Skin of body (tissue), 2 donors: ENCODE measurements around the gene RABEP1. TPM values are rescaled to one million over a fixed set of nuclear protein-coding genes. Genes with fewer than 3 reads are reported as not detected.
"Not testable (repeated sequence)": the region's sequence is repeated elsewhere in the genome, so short reads cannot be mapped to it uniquely, and the experiment has no call there.

ENCODE experiments used
- DNase-seq: peaks from one replicate; lab custom pipeline; 2025; lab: John Stamatoyannopoulos, UW
- total RNA-seq: library from RNA; depleted of rRNA; stranded (reverse); fragments of >200 nt; gene quantifications from one replicate; pipeline ENCODE4 v1.2.3, GENCODE V29; 2014

RABEP1 gene, protein sequence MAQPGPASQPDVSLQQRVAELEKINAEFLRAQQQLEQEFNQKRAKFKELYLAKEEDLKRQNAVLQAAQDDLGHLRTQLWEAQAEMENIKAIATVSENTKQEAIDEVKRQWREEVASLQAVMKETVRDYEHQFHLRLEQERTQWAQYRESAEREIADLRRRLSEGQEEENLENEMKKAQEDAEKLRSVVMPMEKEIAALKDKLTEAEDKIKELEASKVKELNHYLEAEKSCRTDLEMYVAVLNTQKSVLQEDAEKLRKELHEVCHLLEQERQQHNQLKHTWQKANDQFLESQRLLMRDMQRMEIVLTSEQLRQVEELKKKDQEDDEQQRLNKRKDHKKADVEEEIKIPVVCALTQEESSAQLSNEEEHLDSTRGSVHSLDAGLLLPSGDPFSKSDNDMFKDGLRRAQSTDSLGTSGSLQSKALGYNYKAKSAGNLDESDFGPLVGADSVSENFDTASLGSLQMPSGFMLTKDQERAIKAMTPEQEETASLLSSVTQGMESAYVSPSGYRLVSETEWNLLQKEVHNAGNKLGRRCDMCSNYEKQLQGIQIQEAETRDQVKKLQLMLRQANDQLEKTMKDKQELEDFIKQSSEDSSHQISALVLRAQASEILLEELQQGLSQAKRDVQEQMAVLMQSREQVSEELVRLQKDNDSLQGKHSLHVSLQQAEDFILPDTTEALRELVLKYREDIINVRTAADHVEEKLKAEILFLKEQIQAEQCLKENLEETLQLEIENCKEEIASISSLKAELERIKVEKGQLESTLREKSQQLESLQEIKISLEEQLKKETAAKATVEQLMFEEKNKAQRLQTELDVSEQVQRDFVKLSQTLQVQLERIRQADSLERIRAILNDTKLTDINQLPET
- total RNA-seq, result 29.5 TPM

DNA sequence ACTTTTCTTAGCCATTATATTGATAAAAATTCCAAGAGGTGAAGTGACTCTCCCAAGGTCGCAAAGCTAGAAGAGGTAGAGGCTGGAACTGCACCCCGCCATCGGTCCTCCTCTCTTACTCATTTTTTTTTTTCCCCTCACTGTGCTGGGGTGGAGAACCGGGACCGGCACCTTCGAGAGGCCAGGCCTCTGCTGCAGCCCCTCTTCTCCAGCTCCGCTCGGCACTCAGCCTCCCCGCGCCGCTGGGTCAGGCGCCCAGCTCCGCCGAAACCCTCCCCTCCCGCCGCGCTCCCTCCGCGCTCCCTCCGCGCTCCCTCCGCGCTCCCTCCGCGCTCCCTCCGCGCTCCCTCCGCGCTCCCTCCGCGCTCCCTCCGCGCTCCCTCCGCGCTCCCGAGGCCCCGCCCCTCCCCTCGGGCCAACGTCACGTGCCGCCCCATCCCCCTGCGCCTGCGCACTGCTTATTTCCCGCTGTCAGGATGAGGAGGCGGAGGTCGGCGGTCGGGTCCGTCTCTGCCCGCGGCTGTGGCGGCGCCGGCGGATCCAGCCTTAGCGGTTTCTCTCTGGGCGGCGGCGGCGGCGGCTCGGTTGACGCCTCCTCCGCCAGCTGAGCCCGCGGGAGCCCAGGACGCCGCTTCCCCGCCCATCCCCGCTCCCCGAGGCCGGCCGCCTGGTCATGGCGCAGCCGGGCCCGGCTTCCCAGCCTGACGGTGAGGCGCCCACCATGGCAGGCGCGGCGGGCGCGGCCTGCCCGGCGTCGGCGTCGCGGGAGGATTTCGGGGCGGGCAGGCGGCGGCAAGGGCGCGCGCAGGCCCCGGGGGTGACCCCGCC, at the start of gene RABEP1:
Gene RABEP1, plus strand, starts transcription at position 471 of the 828 bp plus-strand sequence. Its CDS starts 203 bp downstream, at position 674.
- DNase-seq, result peak; percentile 76

- not testable (repeated sequence) for DNase-seq
Measured at GRCh38 chr17:5233492-5233891, 48.6 kb upstream of the RABEP1 start.

GRCh38 chr17:5234645-5235576, 47.2 kb upstream of the RABEP1 start, which contains the start of gene SCIMP:
Gene SCIMP (minus strand): TSS chr17:5234860. CDS start chr17:5234755, 105 bp downstream.
- DNase-seq, result no peak

DNA sequence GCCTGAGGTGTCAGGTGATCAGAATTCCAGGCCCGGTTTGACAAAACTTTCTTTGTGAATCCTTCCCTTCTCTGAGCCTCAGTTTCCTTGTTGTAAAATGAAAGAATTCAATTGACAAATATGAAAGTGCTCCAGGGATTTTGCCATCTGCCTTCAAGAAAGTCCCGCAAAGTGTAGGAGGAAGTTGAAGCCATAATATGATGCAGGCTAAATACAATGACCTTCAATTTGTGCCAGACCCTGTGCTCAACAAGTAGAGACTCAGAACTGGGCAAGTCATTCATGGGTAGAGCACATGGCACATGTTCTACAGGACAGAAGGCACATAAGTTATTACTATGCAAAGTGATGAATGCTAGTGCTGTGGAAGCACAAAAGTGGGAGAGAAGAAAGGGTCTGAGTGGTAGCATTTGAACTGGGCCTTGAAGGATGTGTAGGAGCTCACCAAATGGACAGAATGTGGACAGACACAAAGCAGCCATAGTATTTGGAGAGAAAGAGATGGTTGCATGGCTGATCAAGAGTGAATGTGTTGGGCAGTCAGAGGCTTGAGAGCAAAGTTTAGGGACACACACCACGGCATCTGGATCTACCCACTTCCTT, 45.0 kb upstream of the RABEP1 start:
- no peak for DNase-seq

- no peak for DNase-seq
Measured at GRCh38 chr17:5237541-5238016, 44.5 kb upstream of the RABEP1 start.

- no peak for DNase-seq
Measured at GRCh38 chr17:5238333-5238732, 43.8 kb upstream of the RABEP1 start.

DNA sequence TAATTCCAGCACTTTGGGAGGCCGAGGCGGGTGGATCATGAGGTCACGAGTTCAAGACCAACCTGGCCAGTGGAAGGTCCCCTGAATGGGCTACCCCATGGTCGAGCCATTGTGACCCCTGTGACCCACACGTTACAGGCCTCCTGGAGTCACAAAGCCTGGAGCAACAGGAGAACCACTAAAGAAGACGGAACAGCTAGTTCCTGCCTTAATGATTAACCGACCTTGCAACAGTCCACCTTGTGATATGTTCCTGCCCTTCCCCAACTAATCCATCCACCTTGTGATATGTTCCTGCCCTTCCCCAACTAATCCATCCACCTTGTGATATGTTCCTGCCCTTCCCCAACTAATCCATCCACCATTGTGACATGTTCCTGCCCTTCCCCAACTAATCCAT, 42.3 kb upstream of the RABEP1 start:
- not testable (repeated sequence) for DNase-seq

GRCh38 chr17:5241861-5242671, 40.0 kb upstream of the RABEP1 start:
- DNase-seq, result no peak

GRCh38 chr17:5247621-5248020, 34.5 kb upstream of the RABEP1 start:
- DNase-seq, result no peak

DNA sequence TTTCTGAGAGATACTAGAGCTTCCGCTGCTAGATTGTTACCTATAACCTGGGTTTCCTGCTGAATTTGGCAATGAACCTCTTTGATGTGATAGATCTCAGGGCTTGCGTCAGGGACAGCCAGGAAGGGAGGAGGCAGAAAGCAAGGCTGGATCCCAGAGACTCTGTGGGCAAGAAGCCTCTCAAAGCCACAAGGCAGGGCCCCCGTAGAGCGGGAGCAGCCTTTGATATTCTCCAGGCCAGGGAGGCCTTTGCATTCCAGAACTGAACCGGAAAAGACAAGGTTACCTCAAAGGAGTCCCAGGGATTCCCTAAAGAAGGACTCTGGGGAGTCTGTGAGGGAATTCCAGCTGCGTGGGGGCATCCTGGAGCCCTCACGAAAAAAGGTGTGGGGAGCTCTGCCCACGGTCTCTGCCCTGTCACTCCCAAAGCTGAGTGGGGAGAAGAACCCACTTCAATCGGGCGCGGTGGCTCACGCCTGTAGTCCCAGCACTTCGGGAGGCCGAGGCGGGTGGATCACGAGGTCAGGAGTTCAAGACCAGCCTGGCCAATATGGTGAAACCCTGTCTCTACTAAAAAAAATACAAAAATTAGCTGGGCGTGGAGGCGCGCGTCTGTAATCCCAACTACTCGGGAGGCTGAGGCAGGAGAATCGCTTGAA, 33.1 kb upstream of the RABEP1 start:
- DNase-seq, result no peak

GRCh38 chr17:5249615-5250014, 32.5 kb upstream of the RABEP1 start:
- DNase-seq, result peak; percentile 64

- DNase-seq, result no peak
Measured at GRCh38 chr17:5254414-5254813, 27.7 kb upstream of the RABEP1 start.

DNA sequence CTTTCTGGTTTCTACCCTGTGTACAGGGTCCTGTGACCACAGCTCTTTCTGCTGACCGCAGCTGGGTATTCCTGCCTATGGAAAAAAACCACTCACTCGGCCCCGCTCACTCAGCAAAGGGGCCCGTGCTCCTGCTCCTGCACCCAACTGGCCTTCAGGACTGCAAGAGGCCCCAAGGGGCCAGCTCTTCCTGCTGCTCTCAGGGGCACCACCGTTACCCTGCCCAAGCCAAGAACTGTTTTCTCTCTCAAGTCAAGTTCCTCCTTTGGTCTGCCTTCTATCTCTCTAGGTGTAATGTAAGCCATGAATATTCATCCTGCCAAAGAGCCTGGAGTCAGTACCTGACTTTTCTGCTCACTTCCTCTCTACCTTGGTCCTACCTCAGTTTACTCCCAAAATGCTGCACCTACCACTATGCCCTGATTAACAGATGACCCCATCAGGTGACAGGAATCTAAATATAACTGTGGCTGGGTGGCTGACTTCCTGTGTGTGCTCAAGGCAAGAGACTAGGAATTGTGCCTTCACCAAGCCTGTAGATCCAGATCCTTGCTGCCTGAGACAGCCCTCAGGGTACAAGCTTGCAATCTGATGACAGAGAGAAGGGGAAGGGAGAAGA, 27.1 kb upstream of the RABEP1 start:
- no peak for DNase-seq

GRCh38 chr17:5257124-5257523, 25.0 kb upstream of the RABEP1 start:
- DNase-seq, result no peak

GRCh38 chr17:5260542-5260941, 21.5 kb upstream of the RABEP1 start:
- DNase-seq, result no peak

- no peak for DNase-seq
Measured at GRCh38 chr17:5262416-5262991, 19.6 kb upstream of the RABEP1 start.

GRCh38 chr17:5263441-5263840, 18.6 kb upstream of the RABEP1 start:
- no peak for DNase-seq
